Heart right ventricle (tissue), 16 donors: Measurements from ENCODE around the gene ZNFX1. TPM values are rescaled to one million over a fixed set of nuclear protein-coding genes. Genes with fewer than 3 reads are reported as not detected.

Experiments used
- ATAC-seq, 8 donors: fragments of 200-7000 bp; cut with Tn5 transposase; one replicate each; pipeline ENCODE4 v1.9.1; 2020; ENCODE audit warnings: mild to moderate bottlenecking in 8 of 8, moderate library complexity in 8 of 8, moderate number of reproducible peaks in 1 of 8
- DNase-seq, 2 donors: peaks; one replicate each; pipeline ENCODE4 v3.0.0-alpha.2; 2020
- H3K27ac ChIP-seq, 10 donors: fragments of 200-600 bp; sonication (generic) in 2 of 10; one replicate each; pipeline versions ENCODE4 v1.5.0 to v1.8.0; 2020 to 2022; ENCODE audit warnings: mild to moderate bottlenecking in 3 of 10
- H3K27me3 ChIP-seq, 7 donors: fragments of 200-600 bp; one replicate each; pipeline ENCODE4 v1.8.0; 2021 to 2022; ENCODE audit warnings: mild to moderate bottlenecking in 2 of 7
- H3K36me3 ChIP-seq, 9 donors: fragments of 200-600 bp; sonication (generic) in 1 of 9; one replicate each; pipeline versions ENCODE4 v1.5.0 to v1.8.0; 2020 to 2022; ENCODE audit warnings: mild to moderate bottlenecking in 2 of 9
- H3K4me1 ChIP-seq, 9 donors: fragments of 200-600 bp; sonication (generic) in 1 of 9; one replicate each; pipeline versions ENCODE4 v1.5.0 to v1.8.0; 2020 to 2022; ENCODE audit warnings: mild to moderate bottlenecking in 4 of 9
- H3K4me3 ChIP-seq, 10 donors: fragments of 200-600 bp; sonication (generic) in 2 of 10; one replicate each; pipeline versions ENCODE4 v1.5.0 to v1.8.0; 2020 to 2022; ENCODE audit warnings: mild to moderate bottlenecking in 7 of 10, moderate library complexity in 2 of 10
- H3K9me3 ChIP-seq, 11 donors: fragments of 200-600 bp in 10 of 11; sonication (generic) in 2 of 11; one replicate each; pipeline versions ENCODE4 v1.5.0 to v1.8.0; 2013 to 2022; ENCODE audit warnings: mild to moderate bottlenecking in 2 of 11, control low read depth in 1 of 11, moderate library complexity in 1 of 11
- CTCF ChIP-seq, 9 donors: fragments of 200-600 bp; sonication (generic) in 2 of 9; IDR thresholded peaks; one replicate each; pipeline versions ENCODE4 v1.5.0 to v1.8.0; 2021 to 2022; ENCODE audit warnings: antibody characterized with exemption in 9 of 9, mild to moderate bottlenecking in 5 of 9, moderate library complexity in 1 of 9
- WGBS, 2 donors: extraction: QIAGEN DNeasy Blood & Tissue Kit; methylation state at CpG; one replicate each; pipeline ENCODE4 v1.1.7; 2013; ENCODE audit warnings: inconsistent platforms in 1 of 2; 5-methylcytosine and 5-hydroxymethylcytosine counted together
- intact Hi-C, 10 donors: fragments of 100-400 bp; cut with DNase I; formaldehyde crosslinking; loops; one replicate each; pipeline versions ENCODE4 v1.11.1 to v1.14.2; 2022
- polyA plus RNA-seq, 2 donors: library from polyadenylated mRNA; stranded (reverse); fragments of 200-250 nt; gene quantifications; one replicate each; pipeline ENCODE4 v1.2.3, GENCODE V29; 2013
- total RNA-seq, 10 donors: library from RNA; stranded (reverse); fragmentation: NEBNext Ultra II Directional in 3 of 10; extraction: Animal tissue kit (Norgen Biotek cat#: 25700) in 3 of 10; gene quantifications; one replicate each; pipeline versions ENCODE4 v1.2.1 to v1.2.4, GENCODE V29; 2021 to 2023
- donor health status: Arrhythmogenic right ventricular cardiomyopathy.
- donor health status: ischemic (EF 13 %, LVEDD 7.1; RV severe dilation, severe dysfunction).
- donor health status: healthy with polysubstance abuse.
- donor health status: DM: no; HTN: yes; CAD: no.
- donor health status: DM: no; HTN: no; CAD: no.
- donor health status: ischemic (EF 25% LVEDD 6.9; RV normal size, moderate dysfunction).
- donor health status: ischemic (EF 25% LVEDD 5.7; RV mildly dilated, moderate dysfunction).
- donor health status: healthy.
- donor health status: DM: yes; HTN: yes; CAD: no.
- donor health status: Ischemic cardiomyopathy.
- donor health status: ischemic (EF 35%, LVEDD 5.7; RV mildly dilated, moderate dysfunction).
- donor health status: nonischemic (EF 11% LVEDD 7.7; RV severe dilation, severe dysfunction).
- donor health status: DM: yes; HTN: yes; CAD: no.
- donor health status: PGD.
- donor health status: ischemic (EF 29% LVEDD 5.4; RV normal size, mild dysfunction).
- donor health status: nonischemic (EF 23%, LVEDD 6.1; RV moderate dilation, normal function).

The ZNFX1 gene
- total and polyA plus RNA-seq, 12 donors: 7.8 to 49.5 (median 23.7) TPM

GRCh38 chr20:49284818-49285217 lies 7.0 kb upstream of the ZNFX1 start:
- ATAC-seq: no peak
- 96 to 97% methylated on average over 5 of the region's 5 CpGs for WGBS, 2 donors
- Histone ChIP-seq H3K4me1 (peaks cover under 1 to 60% (median 38%) of the 10 kb centered on the region in 9 donors), H3K27me3 (no peaks in the 10 kb centered on the region), H3K9me3 (peaks cover 0 to 87% (median 33%) of the 10 kb centered on the region in 11 donors), H3K4me3 (no peak overlapping the region), H3K36me3 (peaks cover 14 to 100% (median 100%) of the 10 kb centered on the region in 9 donors), H3K27ac (no peak overlapping the region)
- intact Hi-C loops: no loop called here
- TF ChIP-seq CTCF (IDR thresholded peaks at IDR 0.05): no peak
- DNase-seq: no peak

- no peak for TF ChIP-seq CTCF (IDR thresholded peaks at IDR 0.05)
- Histone ChIP-seq H3K27ac (no peak overlapping the region), H3K4me3 (no peak overlapping the region), H3K36me3 (peaks cover 14 to 100% (median 97%) of the 10 kb centered on the region in 9 donors), H3K9me3 (peaks cover 0 to 88% (median 33%) of the 10 kb centered on the region in 11 donors), H3K4me1 (peaks cover 2 to 68% (median 46%) of the 10 kb centered on the region in 9 donors), H3K27me3 (no peaks in the 10 kb centered on the region)
- ATAC-seq: no peak
- 90 to 96% methylated on average over 3 of the region's 3 CpGs for WGBS, 2 donors
- DNase-seq: no peak
- intact Hi-C loops: no loop called here
Observed at GRCh38 chr20:49283703-49284625, 6.1 kb upstream of the ZNFX1 start.

- Histone ChIP-seq H3K36me3 (peaks cover 14 to 94% (median 89%) of the 10 kb centered on the region in 9 donors), H3K27me3 (no peaks in the 10 kb centered on the region), H3K9me3 (peaks cover 0 to 86% (median 32%) of the 10 kb centered on the region in 11 donors), H3K4me1 (peaks cover 2 to 68% (median 47%) of the 10 kb centered on the region in 9 donors), H3K4me3 (peak overlapping the region in 1 of 10 donors; percentile 17), H3K27ac (peak overlapping the region in 1 of 10 donors; percentile 5)
- intact Hi-C loops: no loop called here
- DNase-seq (no peak), ATAC-seq (no peak)
- no peak for TF ChIP-seq CTCF (IDR thresholded peaks at IDR 0.05)
- WGBS, 2 donors: 90 to 92% methylated on average over 9 of the region's 9 CpGs
Observed at GRCh38 chr20:49283176-49283702, 5.4 kb upstream of the ZNFX1 start.

GRCh38 chr20:49282584-49283171 lies 4.8 kb upstream of the ZNFX1 start:
- H3K4me3 ChIP-seq: peak overlapping the region in 1 of 10 donors; percentile 71

More at GRCh38 chr20:49282584-49283171, 4.8 kb upstream of the ZNFX1 start:
- H3K27me3 ChIP-seq: no peaks in the 10 kb centered on the region
- no peak for TF ChIP-seq CTCF (IDR thresholded peaks at IDR 0.05)
- peaks cover 0 to 83% (median 27%) of the 10 kb centered on the region in 11 donors for H3K9me3 ChIP-seq
- H3K36me3 ChIP-seq: peaks cover 14 to 88% (median 84%) of the 10 kb centered on the region in 9 donors
- no peak for DNase-seq
- peaks cover 2 to 65% (median 47%) of the 10 kb centered on the region in 9 donors for H3K4me1 ChIP-seq
- ATAC-seq: no peak
- 76% methylated on average over 20 of the region's 20 CpGs for WGBS, 2 donors
- H3K27ac ChIP-seq: peak overlapping the region in 1 of 10 donors; percentile 5
- intact Hi-C loops: no loop called here
